Measurements from ENCODE around the gene RPS6KA5.

Gene RPS6KA5

GRCh38 chr14:91021991-91022621 lies 38.3 kb downstream of the RPS6KA5 start:
- ChIA-PET POLR2A (no interaction called here), CTCF (interaction anchor here (1.3 to 1.6 kb wide), 2 partner anchors 9 to 14 kb away, joined by 3 to 4 read pairs; no protein-coding TSS in a partner anchor)
- no peak for TF ChIP-seq CTCF (IDR thresholded peaks at IDR 0.05; ENCODE audit: control extremely low read depth, extremely low read depth, low read depth, missing control alignments)
- DNase-seq (ENCODE audit: extremely low spot score): no peak

GRCh38 chr14:91021115-91021514 lies 39.3 kb downstream of the RPS6KA5 start:
- POLR2A ChIA-PET: no interaction called here
- no peak for TF ChIP-seq CTCF (IDR thresholded peaks at IDR 0.05; ENCODE audit: control extremely low read depth, extremely low read depth, low read depth, missing control alignments)
- CTCF ChIA-PET: no interaction called here
- DNase-seq (ENCODE audit: extremely low spot score): no peak

- ChIA-PET POLR2A (no interaction called here), CTCF (no interaction called here)
- TF ChIP-seq CTCF (IDR thresholded peaks at IDR 0.05; ENCODE audit: control extremely low read depth, extremely low read depth, low read depth, missing control alignments): no peak
- no peak for DNase-seq (ENCODE audit: extremely low spot score)
These were observed 40.8 kb downstream of the RPS6KA5 start for GRCh38 chr14:91019673-91020072.

- no peak for TF ChIP-seq CTCF (IDR thresholded peaks at IDR 0.05; ENCODE audit: control extremely low read depth, extremely low read depth, low read depth, missing control alignments)
- DNase-seq (ENCODE audit: extremely low spot score): no peak
- POLR2A ChIA-PET: no interaction called here
- CTCF ChIA-PET: interaction anchor here (1.2 to 1.6 kb wide), 2 partner anchors 12 to 18 kb away, joined by 3 to 4 read pairs; no protein-coding TSS in a partner anchor
These were observed 42.0 kb downstream of the RPS6KA5 start for GRCh38 chr14:91018481-91018880.

- TF ChIP-seq CTCF (IDR thresholded peaks at IDR 0.05; ENCODE audit: control extremely low read depth, extremely low read depth, low read depth, missing control alignments): no peak
- POLR2A ChIA-PET: no interaction called here
- CTCF ChIA-PET: no interaction called here
These were observed 43.5 kb downstream of the RPS6KA5 start for GRCh38 chr14:91016800-91017410.

GRCh38 chr14:91015435-91015834 lies 45.0 kb downstream of the RPS6KA5 start:
- POLR2A ChIA-PET: no interaction called here
- TF ChIP-seq CTCF (IDR thresholded peaks at IDR 0.05; ENCODE audit: control extremely low read depth, extremely low read depth, low read depth, missing control alignments): no peak
- CTCF ChIA-PET: interaction anchor here (1.2 kb wide), 1 partner anchor 15 kb away, joined by 3 read pairs; no protein-coding TSS in a partner anchor
- DNase-seq (ENCODE audit: extremely low spot score): no peak

More at GRCh38 chr14:91016800-91017410, 43.5 kb downstream of the RPS6KA5 start:
- no peak for DNase-seq (ENCODE audit: extremely low spot score)
